K562 (cell line): Measurements from ENCODE around the gene LMOD1. TPM values are rescaled to one million over a fixed set of nuclear protein-coding genes. Genes with fewer than 3 reads are reported as not detected.

Experiments
- ARID2 ChIP-seq: fragments of 450-650 bp; IDR thresholded peaks from 2 replicates; pipeline ENCODE4 v1.6.1; 2017; ENCODE audit warnings: antibody characterized with exemption, mild to moderate bottlenecking
- BCL6 ChIP-seq: fragments of 250-450 bp; sonication (Bioruptor Pico); IDR thresholded peaks from 2 replicates; pipeline ENCODE4 v1.4.0; 2020
- BRD4 ChIP-seq: fragments of 200-600 bp; sonication (generic); IDR thresholded peaks from 2 replicates; pipeline ENCODE4 v1.6.1; 2017; ENCODE audit warnings: inconsistent platforms
- CREM ChIP-seq: IDR thresholded peaks from 2 replicates; pipeline ENCODE4 v1.6.1; 2014; ENCODE audit warnings: antibody characterized with exemption, low read depth
- EP300 ChIP-seq: IDR thresholded peaks from 2 replicates; pipeline ENCODE4 v1.6.1; 2012; ENCODE audit warnings: low read length, improper control_type of control experiment
- FOSL1 ChIP-seq: fragments of 200-800 bp; sonication (Bioruptor generic); conservative IDR thresholded peaks from 2 replicates; pipeline ENCODE4 v1.6.1; 2016; ENCODE audit warnings: missing genetic modification characterization, missing compliant biosample characterization
- HDGF ChIP-seq: fragments of 450-650 bp; IDR thresholded peaks from 2 replicates; pipeline ENCODE4 v1.6.1; 2016
- HLTF ChIP-seq: fragments of 450-650 bp; IDR thresholded peaks from 2 replicates; pipeline ENCODE4 v1.6.1; 2016
- HNRNPL ChIP-seq: fragments of 200-400 bp; formaldehyde crosslinking; IDR thresholded peaks from 2 replicates; pipeline ENCODE4 v1.6.1; 2017; ENCODE audit warnings: low read depth, mild to moderate bottlenecking, low read length
- KHSRP ChIP-seq: fragments of 450-650 bp; IDR thresholded peaks from 2 replicates; pipeline ENCODE4 v1.6.1; 2017
- MTA2 ChIP-seq: fragments of 450-650 bp; IDR thresholded peaks from 2 replicates; pipeline ENCODE4 v1.6.1; 2016; ENCODE audit warnings: low read depth
- MXI1 ChIP-seq: IDR thresholded peaks from 2 replicates; pipeline ENCODE4 v1.6.1; 2011; ENCODE audit warnings: low read depth, mild to moderate bottlenecking, improper control_type of control experiment, low read length
- MYNN ChIP-seq, 2 experiments: sonication (generic); formaldehyde crosslinking in 1 of 2; IDR thresholded peaks; 2 replicates each; pipeline versions ENCODE4 v1.5.0 to v1.6.1; 2016 to 2020; ENCODE audit warnings: antibody characterized with exemption in 1 of 2, missing genetic modification reagents in 1 of 2
- PRPF4 ChIP-seq: fragments of 200-400 bp; formaldehyde crosslinking; IDR thresholded peaks from one replicate; pipeline ENCODE4 v1.6.1; 2017; ENCODE audit warnings: low read length, low read depth, mild to moderate bottlenecking; ENCODE audit not compliant: insufficient read depth, poor library complexity, severe bottlenecking
- RBBP5 ChIP-seq: fragments of 200-600 bp; sonication (generic); IDR thresholded peaks from 2 replicates; pipeline ENCODE4 v1.6.1; 2012; ENCODE audit warnings: borderline replicate concordance, mild to moderate bottlenecking, low read length, control low read depth, inconsistent platforms; ENCODE audit not compliant: insufficient read depth, poor library complexity, severe bottlenecking
- RCOR1 ChIP-seq, 2 experiments: IDR thresholded peaks; 2 replicates each; pipeline ENCODE4 v1.6.1; 2012; ENCODE audit warnings: low read depth in 2 of 2, low read length in 2 of 2, borderline replicate concordance in 1 of 2, improper control_type of control experiment in 1 of 2
- SETDB1 ChIP-seq: IDR thresholded peaks from one replicate; pipeline ENCODE4 v1.6.1; 2012; ENCODE audit warnings: low read length, control low read depth, inconsistent platforms
- SMARCA4 ChIP-seq: fragments of 450-650 bp; IDR thresholded peaks from 2 replicates; pipeline ENCODE4 v1.6.1; 2016
- SRSF3 ChIP-seq: fragments of 200-400 bp; formaldehyde crosslinking; IDR thresholded peaks from 2 replicates; pipeline ENCODE4 v1.6.1; 2016; ENCODE audit warnings: mild to moderate bottlenecking, low read length, moderate library complexity; ENCODE audit not compliant: insufficient read depth
- ZNF263 ChIP-seq: sonication (generic); formaldehyde crosslinking; IDR thresholded peaks from 2 replicates; pipeline ENCODE4 v1.8.0; 2022; ENCODE audit warnings: mild to moderate bottlenecking, missing genetic modification reagents, borderline replicate concordance
- ZNF76 ChIP-seq: fragments of 250-450 bp; sonication (Bioruptor Pico); IDR thresholded peaks from 2 replicates; pipeline ENCODE4 v1.4.0; 2020; ENCODE audit warnings: mild to moderate bottlenecking, moderate library complexity, borderline replicate concordance
- ZSCAN32 ChIP-seq: fragments of 450-650 bp; formaldehyde crosslinking; IDR thresholded peaks from 2 replicates; pipeline ENCODE4 v1.4.0; 2020; ENCODE audit warnings: mild to moderate bottlenecking, moderate library complexity
- polyA plus RNA-seq, 8 experiments: library from polyadenylated mRNA; depleted of rRNA in 4 of 8; stranded (reverse) in 5 of 8; unstranded in 3 of 8; fragments of >200 nt; fragmentation: Nextera tagmentation in 2 of 8; fragmentation: Illumina TruSeq in 1 of 8; extraction: Ambion mirVana in 2 of 8; extraction: Trizol in 1 of 8; gene quantifications; 2 replicates each; pipeline versions ENCODE4 v1.2.1 to v1.2.3, GENCODE V29; 2011 to 2014; ENCODE audit warnings: inconsistent platforms in 1 of 8, missing spikeins in 1 of 8
- total RNA-seq, 7 experiments: library from RNA; depleted of rRNA in 6 of 7; stranded (reverse); fragments of >200 nt in 6 of 7; fragmentation: Illumina TruSeq in 2 of 7; extraction: Trizol in 2 of 7; gene quantifications; 2 replicates each; pipeline versions ENCODE4 v1.2.1 to v1.2.3, GENCODE V29; 2011 to 2021; ENCODE audit warnings: low replicate concordance in 1 of 7
- TF ChIP-seq, protein P1 (sequence below): fragments of 450-650 bp; formaldehyde crosslinking; IDR thresholded peaks from 2 replicates; pipeline ENCODE4 v1.4.0; 2020; ENCODE audit warnings: mild to moderate bottlenecking, moderate library complexity
- TF ChIP-seq, protein P2 (sequence below): sonication (generic); formaldehyde crosslinking; IDR thresholded peaks from 2 replicates; pipeline ENCODE4 v1.5.0; 2020; ENCODE audit warnings: missing genetic modification reagents
- TF ChIP-seq, protein P3 (sequence below): fragments of 200-800 bp; sonication (Bioruptor generic); IDR thresholded peaks from 2 replicates; pipeline ENCODE4 v1.6.1; 2017; ENCODE audit warnings: missing genetic modification characterization, missing compliant biosample characterization
- TF ChIP-seq, protein P4 (sequence below), 2 experiments: fragments of 450-650 bp in 1 of 2; sonication (generic) in 1 of 2; formaldehyde crosslinking in 1 of 2; IDR thresholded peaks in 1 of 2; conservative IDR thresholded peaks in 1 of 2; 2 replicates each; pipeline versions ENCODE4 v1.6.1 to v1.8.1; 2016 to 2023; ENCODE audit warnings: mild to moderate bottlenecking in 2 of 2, moderate library complexity in 2 of 2, inconsistent platforms in 1 of 2, missing genetic modification reagents in 1 of 2

Gene LMOD1
- total and polyA plus RNA-seq, 9 of the 15 experiments (the other 6 are each of a cell fraction or from before 2014, with no cell fraction given): 0.03 to 0.54 (median 0.38) TPM; not detected in 1

DNA sequence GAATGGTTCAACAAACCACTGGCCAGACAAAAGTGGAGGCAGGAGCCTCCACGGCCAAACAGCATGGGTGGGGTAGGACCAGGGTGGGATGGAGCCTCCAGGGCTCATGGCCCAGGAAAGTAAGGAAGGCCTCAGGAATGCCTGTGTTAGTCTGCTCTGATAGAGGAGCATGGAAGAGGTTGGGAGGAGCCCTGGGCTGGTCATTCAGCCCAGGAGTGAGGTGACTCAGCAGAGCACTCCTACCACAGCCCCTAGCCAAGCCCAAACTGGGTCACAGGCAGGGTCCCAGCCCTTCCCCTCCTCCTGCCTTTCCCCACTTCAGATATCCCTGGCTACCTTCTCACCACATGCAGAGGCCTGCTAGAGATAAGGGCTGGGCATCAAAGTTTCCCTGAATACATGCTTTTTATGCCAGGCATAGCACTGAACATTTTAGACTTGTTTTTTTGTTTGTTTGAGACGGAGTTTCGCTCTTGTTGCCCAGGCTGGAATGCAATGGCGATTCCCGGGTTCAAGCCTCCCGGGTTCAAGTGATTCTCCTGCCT is 60.7 kb downstream of the LMOD1 start (continued):
- TF ChIP-seq, protein P1, sequence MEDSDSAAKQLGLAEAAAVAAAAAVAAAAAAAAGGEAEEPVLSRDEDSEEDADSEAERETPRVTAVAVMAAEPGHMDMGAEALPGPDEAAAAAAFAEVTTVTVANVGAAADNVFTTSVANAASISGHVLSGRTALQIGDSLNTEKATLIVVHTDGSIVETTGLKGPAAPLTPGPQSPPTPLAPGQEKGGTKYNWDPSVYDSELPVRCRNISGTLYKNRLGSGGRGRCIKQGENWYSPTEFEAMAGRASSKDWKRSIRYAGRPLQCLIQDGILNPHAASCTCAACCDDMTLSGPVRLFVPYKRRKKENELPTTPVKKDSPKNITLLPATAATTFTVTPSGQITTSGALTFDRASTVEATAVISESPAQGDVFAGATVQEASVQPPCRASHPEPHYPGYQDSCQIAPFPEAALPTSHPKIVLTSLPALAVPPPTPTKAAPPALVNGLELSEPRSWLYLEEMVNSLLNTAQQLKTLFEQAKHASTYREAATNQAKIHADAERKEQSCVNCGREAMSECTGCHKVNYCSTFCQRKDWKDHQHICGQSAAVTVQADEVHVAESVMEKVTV (CRISPR knock-in tag): no peak
- TF ChIP-seq HNRNPL: no peak
- no peak for TF ChIP-seq CREM
- TF ChIP-seq MTA2: peak; percentile 39
- TF ChIP-seq RBBP5: no peak
- TF ChIP-seq HDGF: peak; percentile 61; the same call in 1 of the 2 replicates
- TF ChIP-seq PRPF4: no peak
- TF ChIP-seq BCL6 (CRISPR knock-in tag): no peak
- TF ChIP-seq MYNN (IDR thresholded peaks at IDR 0.05): peak; percentile 38; the same call in 1 of the 2 replicates
- TF ChIP-seq MYNN (CRISPR knock-in tag; IDR thresholded peaks at IDR 0.05): no peak
- no peak for TF ChIP-seq ZSCAN32 (CRISPR knock-in tag)
- peak; percentile 73 for TF ChIP-seq FOSL1
- TF ChIP-seq ZNF76 (CRISPR knock-in tag): no peak
- no peak for TF ChIP-seq HLTF
- TF ChIP-seq BRD4: no peak
- no peak for TF ChIP-seq SETDB1
- TF ChIP-seq, protein P2, sequence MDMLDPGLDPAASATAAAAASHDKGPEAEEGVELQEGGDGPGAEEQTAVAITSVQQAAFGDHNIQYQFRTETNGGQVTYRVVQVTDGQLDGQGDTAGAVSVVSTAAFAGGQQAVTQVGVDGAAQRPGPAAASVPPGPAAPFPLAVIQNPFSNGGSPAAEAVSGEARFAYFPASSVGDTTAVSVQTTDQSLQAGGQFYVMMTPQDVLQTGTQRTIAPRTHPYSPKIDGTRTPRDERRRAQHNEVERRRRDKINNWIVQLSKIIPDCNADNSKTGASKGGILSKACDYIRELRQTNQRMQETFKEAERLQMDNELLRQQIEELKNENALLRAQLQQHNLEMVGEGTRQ: no peak
- peak; percentile 75 for TF ChIP-seq SMARCA4
- 0 out of 2 replicates have a peak, but pooled peaks have one; percentile 21 for TF ChIP-seq ARID2
- TF ChIP-seq ZNF263 (CRISPR knock-in tag): peak; percentile 92
- TF ChIP-seq, protein P3, sequence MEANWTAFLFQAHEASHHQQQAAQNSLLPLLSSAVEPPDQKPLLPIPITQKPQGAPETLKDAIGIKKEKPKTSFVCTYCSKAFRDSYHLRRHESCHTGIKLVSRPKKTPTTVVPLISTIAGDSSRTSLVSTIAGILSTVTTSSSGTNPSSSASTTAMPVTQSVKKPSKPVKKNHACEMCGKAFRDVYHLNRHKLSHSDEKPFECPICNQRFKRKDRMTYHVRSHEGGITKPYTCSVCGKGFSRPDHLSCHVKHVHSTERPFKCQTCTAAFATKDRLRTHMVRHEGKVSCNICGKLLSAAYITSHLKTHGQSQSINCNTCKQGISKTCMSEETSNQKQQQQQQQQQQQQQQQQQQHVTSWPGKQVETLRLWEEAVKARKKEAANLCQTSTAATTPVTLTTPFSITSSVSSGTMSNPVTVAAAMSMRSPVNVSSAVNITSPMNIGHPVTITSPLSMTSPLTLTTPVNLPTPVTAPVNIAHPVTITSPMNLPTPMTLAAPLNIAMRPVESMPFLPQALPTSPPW (CRISPR knock-in tag): no peak
- TF ChIP-seq, protein P4, sequence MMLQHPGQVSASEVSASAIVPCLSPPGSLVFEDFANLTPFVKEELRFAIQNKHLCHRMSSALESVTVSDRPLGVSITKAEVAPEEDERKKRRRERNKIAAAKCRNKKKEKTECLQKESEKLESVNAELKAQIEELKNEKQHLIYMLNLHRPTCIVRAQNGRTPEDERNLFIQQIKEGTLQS (IDR thresholded peaks at IDR 0.05): peak; percentile 60; the same call in 1 of the 2 replicates
- TF ChIP-seq, protein P4 (CRISPR knock-in tag; conservative IDR thresholded peaks at IDR 0.05): no peak
- no peak for TF ChIP-seq MXI1
- no peak for TF ChIP-seq KHSRP
- peak in 1 of 2 experiments; percentile 50; a peak in 1 of 4 replicates for TF ChIP-seq RCOR1 (IDR thresholded peaks at IDR 0.05; ENCODE audit: borderline replicate concordance in 1 of 2, low read depth in 2 of 2, low read length in 2 of 2)
- TF ChIP-seq SRSF3: no peak
- peak; percentile 38; the same call in 1 of the 2 replicates for TF ChIP-seq EP300
